ENCODE data around the gene C13orf42. TPM values are rescaled to one million over a fixed set of nuclear protein-coding genes. Genes with fewer than 3 reads are reported as not detected.

The C13orf42 gene
- polyA plus RNA-seq, 12 donors, result 0.10 to 0.20 (median 0.13) TPM; not detected in 5

DNA sequence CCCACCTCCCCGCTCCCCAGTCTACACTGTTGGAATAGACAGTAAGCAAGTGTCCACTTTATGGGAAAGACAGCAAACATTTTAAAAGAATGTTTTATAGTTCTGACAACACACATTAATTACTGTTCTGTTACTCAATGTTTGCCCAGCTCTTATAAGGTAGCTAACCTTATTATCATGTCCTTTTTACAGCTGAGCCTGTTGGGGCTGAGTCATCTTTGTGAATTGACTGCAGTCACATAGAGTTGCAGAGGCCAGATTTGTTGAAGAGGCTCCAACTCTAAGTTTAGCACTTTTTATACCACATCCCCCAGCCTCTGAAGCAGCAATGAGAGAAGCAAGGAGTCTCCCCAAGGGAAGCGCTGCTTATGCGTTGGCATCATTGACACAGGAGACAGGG is 76.2 kb downstream of the C13orf42 start:
- no peak for DNase-seq

DNA sequence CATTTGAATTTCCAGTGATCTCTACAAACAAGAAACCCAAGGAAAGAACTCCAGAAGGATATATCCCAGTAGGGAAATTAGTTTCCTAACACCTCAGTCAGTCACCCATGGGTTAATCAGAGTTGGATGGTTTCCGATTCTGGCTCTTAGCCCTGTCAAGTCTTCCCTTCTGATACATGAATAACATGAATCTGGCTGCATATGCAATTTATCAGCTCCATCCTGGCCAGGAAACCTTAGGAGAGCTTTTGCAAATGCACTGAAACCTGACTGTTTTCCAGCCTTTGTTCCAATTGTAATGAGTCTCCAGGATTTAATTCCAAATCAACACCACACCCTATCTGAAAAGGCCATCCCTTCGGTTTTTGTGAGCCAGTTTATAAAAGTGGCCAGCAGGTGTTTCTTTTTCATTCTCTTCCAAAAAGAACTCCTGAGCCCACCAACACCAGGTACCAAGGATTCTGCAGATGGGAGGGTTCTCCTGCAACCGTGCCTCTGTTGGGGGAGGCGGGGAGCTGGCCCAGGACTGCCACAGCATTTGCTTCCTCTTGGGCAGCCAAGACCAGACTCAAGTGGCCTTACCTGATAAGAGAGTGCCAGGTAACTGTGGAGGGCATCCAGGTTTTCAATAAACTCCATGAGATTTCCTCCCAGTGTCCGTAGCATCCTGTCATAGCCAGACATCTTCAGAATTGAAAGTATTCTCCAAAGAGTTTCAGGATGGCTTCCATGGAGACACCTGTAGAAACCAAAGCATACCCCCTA is 77.5 kb downstream of the C13orf42 start:
- DNase-seq, result peak; percentile 41

DNA sequence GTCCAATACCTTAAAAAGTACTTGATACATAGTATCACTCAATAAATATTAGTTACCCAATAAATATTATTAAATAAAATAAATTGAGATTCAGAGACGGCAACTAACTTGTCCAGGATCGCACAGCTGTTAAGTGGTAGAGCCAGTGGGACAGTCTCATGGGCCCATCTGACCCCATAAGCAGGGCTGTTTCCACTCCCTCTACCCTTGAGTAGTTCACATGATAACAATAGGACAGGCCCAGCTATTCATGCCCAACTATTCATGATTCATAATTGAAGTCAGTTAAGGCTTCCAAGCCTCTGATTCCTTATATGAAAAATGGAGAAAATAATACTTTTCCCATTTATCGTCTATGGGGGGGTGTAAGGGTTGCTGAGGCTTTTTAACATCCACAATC is 78.2 kb downstream of the C13orf42 start:
- DNase-seq, result no peak

Other genes starting within 250 kb of the C13orf42 start
- gene RNASEH2B, start 201.5 kb downstream of the C13orf42 start, polyA plus RNA-seq (ENCODE audit: insufficient read length in 12 of 12), result 10 to 100 TPM in 11 of 12 donors, not detected in 1; 28.6 to 85.0 (median 47.8) TPM
- 1 to 10 TPM in 11 of 12 donors, not detected in 1; 1.4 to 3.9 (median 2.0) TPM for gene FAM124A, start 111.1 kb upstream of the C13orf42 start, polyA plus RNA-seq (ENCODE audit: insufficient read length in 12 of 12)
- under 1 TPM in 9 of 12 donors, not detected in 3; 0.09 to 0.47 (median 0.22) TPM for gene SERPINE3, start 228.4 kb upstream of the C13orf42 start, polyA plus RNA-seq (ENCODE audit: insufficient read length in 12 of 12)

Measured in muscle of arm (tissue), 12 donors.